ENCODE results near the gene BMS1. TPM values are rescaled to one million over a fixed set of nuclear protein-coding genes. Genes with fewer than 3 reads are reported as not detected.

BMS1 gene
- total and polyA plus RNA-seq, 12 donors = 8.6 to 27.8 (median 12.7) TPM

GRCh38 chr10:42866115-42866995 is 83.8 kb downstream of the BMS1 start:
- Histone ChIP-seq H3K36me3 (replicated peaks in 1 of 2) (no peaks in the 10 kb centered on the region), H3K4me1 (replicated peaks in 1 of 2) (peaks cover 0 to 16% of the 10 kb centered on the region in 2 donors), H3K4me3 (no peak overlapping the region), H3K27ac (no peak overlapping the region), H3K9me3 (replicated peaks in 1 of 3) (no peaks in the 10 kb centered on the region), H3K27me3 (peaks cover 11% of the 10 kb centered on the region)
- 0 to 4% (median 2%) methylated on average over 5 to 87 of the region's 87 CpGs for WGBS, 4 donors
- DNase-seq = peak; percentile 80 to 92 (median 85)
- intact Hi-C loops (cut with DNase I) = loop anchor here (2.0 to 5.0 kb wide), 2 partner anchors 238 to 241 kb away; no protein-coding TSS in a partner anchor
- TF ChIP-seq CTCF (IDR thresholded peaks at IDR 0.05) = peak; percentile 56 to 80 (median 68)
- no peak for TF ChIP-seq POLR2A (IDR thresholded peaks at IDR 0.05)

DNA sequence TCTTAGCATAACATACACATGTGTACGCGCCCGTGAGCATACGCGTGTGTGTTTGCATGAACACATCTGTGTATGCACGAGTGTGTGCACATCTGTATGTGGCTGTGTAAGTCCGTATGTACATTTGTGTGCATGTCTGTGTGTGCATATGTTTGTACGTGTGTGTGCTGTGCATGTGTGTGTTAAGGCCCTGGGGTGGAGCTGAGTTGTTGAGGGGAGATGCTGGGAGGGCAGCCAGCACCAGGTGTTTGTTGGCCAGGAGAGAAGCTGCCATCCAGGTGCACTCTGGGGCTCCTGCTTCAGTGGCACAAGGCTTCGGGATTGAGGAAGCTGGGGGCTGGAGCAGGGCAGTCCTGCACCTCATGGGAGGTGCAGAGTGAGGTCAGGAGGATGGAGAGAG is 85.0 kb downstream of the BMS1 start:
- H3K27me3 ChIP-seq = peaks cover 11% of the 10 kb centered on the region

GRCh38 chr10:42868530-42868929 is 85.9 kb downstream of the BMS1 start:
- Histone ChIP-seq H3K36me3 (replicated peaks in 1 of 2) (no peaks in the 10 kb centered on the region), H3K4me3 (no peak overlapping the region), H3K27ac (no peak overlapping the region), H3K27me3 (peaks cover 11% of the 10 kb centered on the region), H3K9me3 (replicated peaks in 1 of 3) (no peaks in the 10 kb centered on the region), H3K4me1 (replicated peaks in 1 of 2) (peaks cover 0 to 16% of the 10 kb centered on the region in 2 donors)
- intact Hi-C loops (cut with DNase I) = loop anchor here in 1 of 2 donors (5.0 kb wide), 1 partner anchor 239 kb away; no protein-coding TSS in a partner anchor
- WGBS, 4 donors = 81 to 96% (median 89%) methylated on average over 9 of the region's 9 CpGs
- DNase-seq = no peak
- TF ChIP-seq POLR2A (IDR thresholded peaks at IDR 0.05) = no peak

More for the DNA sequence above, 85.0 kb downstream of the BMS1 start:
- Histone ChIP-seq H3K4me3 (no peak overlapping the region), H3K36me3 (replicated peaks in 1 of 2) (no peaks in the 10 kb centered on the region), H3K27ac (no peak overlapping the region), H3K4me1 (replicated peaks in 1 of 2) (peaks cover 0 to 16% of the 10 kb centered on the region in 2 donors), H3K9me3 (replicated peaks in 1 of 3) (no peaks in the 10 kb centered on the region)
- intact Hi-C loops (cut with DNase I) = loop anchor here (2.0 to 5.0 kb wide), 2 partner anchors 237 to 240 kb away; no protein-coding TSS in a partner anchor
- TF ChIP-seq CTCF (IDR thresholded peaks at IDR 0.05) = no peak
- no peak for TF ChIP-seq POLR2A (IDR thresholded peaks at IDR 0.05)
- WGBS, 4 donors = 86 to 95% (median 92%) methylated on average over 9 of the region's 9 CpGs
- DNase-seq = no peak

DNA sequence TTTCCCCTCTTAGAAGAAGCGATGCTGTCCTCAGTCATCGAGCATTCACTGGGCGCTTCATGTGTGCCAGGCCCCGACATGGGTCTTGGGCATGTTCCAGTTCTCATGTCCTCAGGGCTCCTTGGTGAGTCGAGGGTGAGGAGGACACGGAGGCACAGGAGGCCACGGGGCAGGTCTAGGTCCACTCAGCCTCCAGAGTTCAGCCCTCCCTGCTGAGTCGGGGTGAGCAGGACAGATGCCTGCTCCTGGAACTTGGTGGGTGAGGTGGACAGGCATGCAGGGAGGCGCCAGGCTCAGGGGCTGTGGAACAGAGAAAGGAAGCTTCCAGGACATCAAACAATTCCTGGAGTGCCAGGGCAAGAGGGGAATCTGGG is 87.4 kb downstream of the BMS1 start:
- Histone ChIP-seq H3K9me3 (replicated peaks in 1 of 3) (no peaks in the 10 kb centered on the region), H3K4me3 (no peak overlapping the region), H3K36me3 (replicated peaks in 1 of 2) (no peaks in the 10 kb centered on the region), H3K27me3 (peaks cover 11% of the 10 kb centered on the region), H3K27ac (no peak overlapping the region), H3K4me1 (replicated peaks in 1 of 2) (peaks cover 0 to 16% of the 10 kb centered on the region in 2 donors)
- 85 to 90% (median 88%) methylated on average over 6 to 9 of the region's 9 CpGs for WGBS, 4 donors
- DNase-seq = no peak
- TF ChIP-seq POLR2A (IDR thresholded peaks at IDR 0.05) (no peak), CTCF (IDR thresholded peaks at IDR 0.05) (no peak)
- intact Hi-C loops (cut with DNase I) = loop anchor here in 1 of 2 donors (5.0 kb wide), 1 partner anchor 237 kb away; no protein-coding TSS in a partner anchor

Data from adrenal gland (tissue), 12 donors.